ENCODE measurements around the gene DYNLRB1. TPM values are rescaled to one million over a fixed set of nuclear protein-coding genes. Genes with fewer than 3 reads are reported as not detected.

Gene DYNLRB1
- total and polyA plus RNA-seq, 2 of the 13 experiments (the other 11 are each of a cell fraction or from before 2014, with no cell fraction given), result 140 to 244 TPM

GRCh38 chr20:34586488-34587163 is 70.4 kb downstream of the DYNLRB1 start (continued):
- TF ChIP-seq CEBPZ (IDR thresholded peaks at IDR 0.05; ENCODE audit: low read length), result no peak
- TF ChIP-seq STAG1 (CRISPR knock-in tag; IDR thresholded peaks at IDR 0.05), result no peak
- TF ChIP-seq ZNF280B (CRISPR knock-in tag; IDR thresholded peaks at IDR 0.05; ENCODE audit: borderline replicate concordance), result no peak
- TF ChIP-seq, protein P1, sequence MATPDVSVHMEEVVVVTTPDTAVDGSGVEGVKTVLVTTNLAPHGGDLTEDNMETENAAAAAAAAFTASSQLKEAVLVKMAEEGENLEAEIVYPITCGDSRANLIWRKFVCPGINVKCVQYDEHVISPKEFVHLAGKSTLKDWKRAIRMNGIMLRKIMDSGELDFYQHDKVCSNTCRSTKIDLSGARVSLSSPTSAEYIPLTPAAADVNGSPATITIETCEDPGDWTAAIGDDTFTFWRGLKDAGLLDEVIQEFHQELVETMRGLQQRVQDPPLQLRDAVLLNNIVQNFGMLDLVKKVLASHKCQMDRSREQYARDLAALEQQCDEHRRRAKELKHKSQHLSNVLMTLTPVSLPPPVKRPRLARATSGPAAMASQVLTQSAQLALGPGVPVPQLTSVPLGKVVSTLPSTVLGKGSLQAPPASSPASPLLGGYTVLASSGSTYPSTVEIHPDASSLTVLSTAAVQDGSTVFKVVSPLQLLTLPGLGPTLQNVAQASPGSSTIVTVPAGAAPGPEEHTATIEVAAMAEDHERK (CRISPR knock-in tag; IDR thresholded peaks at IDR 0.05; ENCODE audit: low read depth), result no peak
- TF ChIP-seq, protein P2, sequence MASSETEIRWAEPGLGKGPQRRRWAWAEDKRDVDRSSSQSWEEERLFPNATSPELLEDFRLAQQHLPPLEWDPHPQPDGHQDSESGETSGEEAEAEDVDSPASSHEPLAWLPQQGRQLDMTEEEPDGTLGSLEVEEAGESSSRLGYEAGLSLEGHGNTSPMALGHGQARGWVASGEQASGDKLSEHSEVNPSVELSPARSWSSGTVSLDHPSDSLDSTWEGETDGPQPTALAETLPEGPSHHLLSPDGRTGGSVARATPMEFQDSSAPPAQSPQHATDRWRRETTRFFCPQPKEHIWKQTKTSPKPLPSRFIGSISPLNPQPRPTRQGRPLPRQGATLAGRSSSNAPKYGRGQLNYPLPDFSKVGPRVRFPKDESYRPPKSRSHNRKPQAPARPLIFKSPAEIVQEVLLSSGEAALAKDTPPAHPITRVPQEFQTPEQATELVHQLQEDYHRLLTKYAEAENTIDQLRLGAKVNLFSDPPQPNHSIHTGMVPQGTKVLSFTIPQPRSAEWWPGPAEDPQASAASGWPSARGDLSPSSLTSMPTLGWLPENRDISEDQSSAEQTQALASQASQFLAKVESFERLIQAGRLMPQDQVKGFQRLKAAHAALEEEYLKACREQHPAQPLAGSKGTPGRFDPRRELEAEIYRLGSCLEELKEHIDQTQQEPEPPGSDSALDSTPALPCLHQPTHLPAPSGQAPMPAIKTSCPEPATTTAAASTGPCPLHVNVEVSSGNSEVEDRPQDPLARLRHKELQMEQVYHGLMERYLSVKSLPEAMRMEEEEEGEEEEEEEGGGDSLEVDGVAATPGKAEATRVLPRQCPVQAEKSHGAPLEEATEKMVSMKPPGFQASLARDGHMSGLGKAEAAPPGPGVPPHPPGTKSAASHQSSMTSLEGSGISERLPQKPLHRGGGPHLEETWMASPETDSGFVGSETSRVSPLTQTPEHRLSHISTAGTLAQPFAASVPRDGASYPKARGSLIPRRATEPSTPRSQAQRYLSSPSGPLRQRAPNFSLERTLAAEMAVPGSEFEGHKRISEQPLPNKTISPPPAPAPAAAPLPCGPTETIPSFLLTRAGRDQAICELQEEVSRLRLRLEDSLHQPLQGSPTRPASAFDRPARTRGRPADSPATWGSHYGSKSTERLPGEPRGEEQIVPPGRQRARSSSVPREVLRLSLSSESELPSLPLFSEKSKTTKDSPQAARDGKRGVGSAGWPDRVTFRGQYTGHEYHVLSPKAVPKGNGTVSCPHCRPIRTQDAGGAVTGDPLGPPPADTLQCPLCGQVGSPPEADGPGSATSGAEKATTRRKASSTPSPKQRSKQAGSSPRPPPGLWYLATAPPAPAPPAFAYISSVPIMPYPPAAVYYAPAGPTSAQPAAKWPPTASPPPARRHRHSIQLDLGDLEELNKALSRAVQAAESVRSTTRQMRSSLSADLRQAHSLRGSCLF (CRISPR knock-in tag; IDR thresholded peaks at IDR 0.05; ENCODE audit: borderline replicate concordance), result no peak
- no peak for TF ChIP-seq CHCHD3 (CRISPR knock-in tag; IDR thresholded peaks at IDR 0.05)
- TF ChIP-seq IRF9 (CRISPR knock-in tag; IDR thresholded peaks at IDR 0.05; ENCODE audit: borderline replicate concordance), result no peak
- TF ChIP-seq ZNF143 (CRISPR knock-in tag; IDR thresholded peaks at IDR 0.05), result no peak
- TF ChIP-seq, protein P3, sequence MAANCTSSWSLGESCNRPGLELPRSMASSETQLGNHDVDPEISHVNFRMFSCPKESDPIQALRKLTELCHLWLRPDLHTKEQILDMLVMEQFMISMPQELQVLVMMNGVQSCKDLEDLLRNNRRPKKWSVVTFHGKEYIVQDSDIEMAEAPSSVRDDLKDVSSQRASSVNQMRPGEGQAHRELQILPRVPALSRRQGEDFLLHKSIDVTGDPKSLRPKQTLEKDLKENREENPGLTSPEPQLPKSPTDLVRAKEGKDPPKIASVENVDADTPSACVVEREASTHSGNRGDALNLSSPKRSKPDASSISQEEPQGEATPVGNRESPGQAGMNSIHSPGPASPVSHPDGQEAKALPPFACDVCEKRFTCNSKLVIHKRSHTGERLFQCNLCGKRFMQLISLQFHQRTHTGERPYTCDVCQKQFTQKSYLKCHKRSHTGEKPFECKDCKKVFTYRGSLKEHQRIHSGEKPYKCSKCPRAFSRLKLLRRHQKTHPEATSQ (CRISPR knock-in tag; IDR thresholded peaks at IDR 0.05; ENCODE audit: borderline replicate concordance), result no peak
- no peak for TF ChIP-seq KLF13 (CRISPR knock-in tag; IDR thresholded peaks at IDR 0.05)
- TF ChIP-seq ZNF451 (CRISPR knock-in tag; IDR thresholded peaks at IDR 0.05), result no peak
- TF ChIP-seq, protein P4, sequence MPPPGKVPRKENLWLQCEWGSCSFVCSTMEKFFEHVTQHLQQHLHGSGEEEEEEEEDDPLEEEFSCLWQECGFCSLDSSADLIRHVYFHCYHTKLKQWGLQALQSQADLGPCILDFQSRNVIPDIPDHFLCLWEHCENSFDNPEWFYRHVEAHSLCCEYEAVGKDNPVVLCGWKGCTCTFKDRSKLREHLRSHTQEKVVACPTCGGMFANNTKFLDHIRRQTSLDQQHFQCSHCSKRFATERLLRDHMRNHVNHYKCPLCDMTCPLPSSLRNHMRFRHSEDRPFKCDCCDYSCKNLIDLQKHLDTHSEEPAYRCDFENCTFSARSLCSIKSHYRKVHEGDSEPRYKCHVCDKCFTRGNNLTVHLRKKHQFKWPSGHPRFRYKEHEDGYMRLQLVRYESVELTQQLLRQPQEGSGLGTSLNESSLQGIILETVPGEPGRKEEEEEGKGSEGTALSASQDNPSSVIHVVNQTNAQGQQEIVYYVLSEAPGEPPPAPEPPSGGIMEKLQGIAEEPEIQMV (CRISPR knock-in tag; IDR thresholded peaks at IDR 0.05; ENCODE audit: low read depth), result no peak

Measured in HepG2 (cell line).